GM21723 (cell line): ENCODE data around the gene SH3BP2.

Experiments used
- ATAC-seq: cut with Tn5 transposase; IDR thresholded peaks from one replicate; pipeline ENCODE4 v1.9.1; 2021; ENCODE audit warnings: mild to moderate bottlenecking, moderate library complexity; ENCODE audit not compliant: unreplicated experiment

SH3BP2 gene

GRCh38 chr4:2869659-2870058, 76.8 kb downstream of the SH3BP2 start:
- no peak for ATAC-seq

GRCh38 chr4:2870082-2870481, 77.2 kb downstream of the SH3BP2 start:
- no peak for ATAC-seq

- no peak for ATAC-seq
Measured at GRCh38 chr4:2871466-2871865, 78.6 kb downstream of the SH3BP2 start.

GRCh38 chr4:2871911-2872310, 79.0 kb downstream of the SH3BP2 start:
- no peak for ATAC-seq

- ATAC-seq, result no peak
Measured at GRCh38 chr4:2873329-2873728, 80.4 kb downstream of the SH3BP2 start.

GRCh38 chr4:2874861-2875260, 82.0 kb downstream of the SH3BP2 start:
- ATAC-seq, result no peak

GRCh38 chr4:2875556-2875955, 82.7 kb downstream of the SH3BP2 start:
- ATAC-seq, result no peak

GRCh38 chr4:2878346-2878745, 85.5 kb downstream of the SH3BP2 start:
- ATAC-seq, result no peak

- ATAC-seq, result no peak
Measured at GRCh38 chr4:2879026-2879425, 86.1 kb downstream of the SH3BP2 start.

GRCh38 chr4:2881431-2881830, 88.5 kb downstream of the SH3BP2 start:
- ATAC-seq, result no peak

GRCh38 chr4:2882341-2882740, 89.5 kb downstream of the SH3BP2 start:
- ATAC-seq, result no peak

GRCh38 chr4:2886161-2886560, 93.3 kb downstream of the SH3BP2 start:
- no peak for ATAC-seq

GRCh38 chr4:2886622-2887021, 93.7 kb downstream of the SH3BP2 start:
- no peak for ATAC-seq

- no peak for ATAC-seq
Measured at GRCh38 chr4:2887343-2887742, 94.5 kb downstream of the SH3BP2 start.

GRCh38 chr4:2888886-2889285, 96.0 kb downstream of the SH3BP2 start:
- no peak for ATAC-seq
